Neural cell (in vitro differentiated cells): ENCODE results near the gene ANKS3. TPM values are rescaled to one million over a fixed set of nuclear protein-coding genes. Genes with fewer than 3 reads are reported as not detected.
A peak's percentile ranks its signal among the peaks of the same experiment; 100 is the strongest.

Source experiments
- H2AFZ ChIP-seq: fragments of 200-600, 300-800 bp; sonication (generic), shearing (Covaris generic); 2 replicates; pipeline ENCODE4 v1.6.0; 2014; ENCODE audit warnings: low read depth, mild to moderate bottlenecking, antibody characterized with exemption, low read length, moderate library complexity
- H3F3A ChIP-seq: fragments of 200-600 bp; shearing (Covaris generic); 2 replicates; pipeline ENCODE4 v1.6.1; 2016; ENCODE audit warnings: mild to moderate bottlenecking, moderate library complexity, mixed read lengths, antibody characterized with exemption, low read length; ENCODE audit not compliant: insufficient read depth, poor library complexity, severe bottlenecking
- H3K27ac ChIP-seq: fragments of 200-600, 300-800 bp; sonication (generic), shearing (Covaris generic); 2 replicates; pipeline ENCODE4 v1.5.1; 2014; ENCODE audit warnings: mild to moderate bottlenecking, low read length, moderate library complexity
- H3K27me3 ChIP-seq: fragments of 300-800, 200-600 bp; sonication (generic), shearing (Covaris generic); 2 replicates; pipeline ENCODE4 v1.6.0; 2014; ENCODE audit warnings: mild to moderate bottlenecking, low read depth, low read length, moderate library complexity; ENCODE audit not compliant: insufficient read depth
- H3K36me3 ChIP-seq: fragments of 300-800, 200-600 bp; sonication (generic), shearing (Covaris generic); 2 replicates; pipeline ENCODE4 v1.5.1; 2014; ENCODE audit warnings: mild to moderate bottlenecking, antibody characterized with exemption, low read length, moderate library complexity; ENCODE audit not compliant: insufficient read depth
- H3K4me2 ChIP-seq: fragments of 300-800, 200-600 bp; sonication (generic), shearing (Covaris generic); 2 replicates; pipeline ENCODE4 v1.6.0; 2014; ENCODE audit warnings: mild to moderate bottlenecking, low read length
- H3K4me3 ChIP-seq: fragments of 300-800, 200-600 bp; sonication (generic), shearing (Covaris generic); 2 replicates; pipeline ENCODE4 v1.5.1; 2014; ENCODE audit warnings: mild to moderate bottlenecking, low read length, moderate library complexity
- H3K79me2 ChIP-seq: fragments of 200-600 bp; shearing (Covaris generic); replicated peaks from 2 replicates; pipeline ENCODE4 v1.6.0; 2014; ENCODE audit warnings: mild to moderate bottlenecking, low read length, moderate library complexity; ENCODE audit not compliant: insufficient read depth
- H3K9ac ChIP-seq: fragments of 300-800, 200-600 bp; sonication (generic), shearing (Covaris generic); 2 replicates; pipeline ENCODE4 v1.6.1; 2016; ENCODE audit warnings: mild to moderate bottlenecking, low read length, mixed read lengths
- H3K9me2 ChIP-seq: fragments of 200-600 bp; shearing (Covaris generic); 2 replicates; pipeline ENCODE4 v1.6.1; 2016; ENCODE audit warnings: mild to moderate bottlenecking, low read length, mixed read lengths; ENCODE audit not compliant: insufficient read depth
- H3K9me3 ChIP-seq: fragments of 200-600, 300-800 bp; sonication (generic), shearing (Covaris generic); 2 replicates; pipeline ENCODE4 v1.6.1; 2016; ENCODE audit warnings: mild to moderate bottlenecking, mixed run types, low read length, moderate library complexity, mixed read lengths
- H4K20me1 ChIP-seq: fragments of 200-600 bp; shearing (Covaris generic); 2 replicates; pipeline ENCODE4 v1.6.1; 2016; ENCODE audit warnings: mild to moderate bottlenecking, mixed run types; ENCODE audit not compliant: insufficient read depth
- CTCF ChIP-seq: fragments of 450-650 bp; IDR thresholded peaks from 2 replicates; pipeline ENCODE4 v1.5.1; 2014; ENCODE audit warnings: antibody characterized with exemption, mild to moderate bottlenecking, moderate library complexity; ENCODE audit not compliant: poor library complexity, severe bottlenecking
- EP300 ChIP-seq: fragments of 450-650 bp; conservative IDR thresholded peaks from 2 replicates; pipeline ENCODE4 v1.6.1; 2014; ENCODE audit warnings: antibody characterized with exemption, mild to moderate bottlenecking, moderate library complexity; ENCODE audit not compliant: poor library complexity, severe bottlenecking
- EZH2 ChIP-seq: fragments of 200-600, 300-800 bp; shearing (Covaris generic), sonication (generic); IDR thresholded peaks from 2 replicates; pipeline ENCODE4 v1.6.1; 2014; ENCODE audit warnings: antibody characterized with exemption, low read length, borderline replicate concordance, mild to moderate bottlenecking; ENCODE audit not compliant: insufficient read depth, poor library complexity, severe bottlenecking
- MXI1 ChIP-seq: fragments of 450-650 bp; conservative IDR thresholded peaks from 2 replicates; pipeline ENCODE4 v1.6.1; 2014; ENCODE audit warnings: antibody characterized with exemption, mild to moderate bottlenecking; ENCODE audit not compliant: poor library complexity, severe bottlenecking
- POLR2AphosphoS5 ChIP-seq: IDR thresholded peaks from 2 replicates; pipeline ENCODE4 v1.6.1; 2012
- RAD21 ChIP-seq: fragments of 450-650 bp; conservative IDR thresholded peaks from 2 replicates; pipeline ENCODE4 v1.6.1; 2014; ENCODE audit warnings: antibody characterized with exemption, mild to moderate bottlenecking, moderate library complexity
- SMC3 ChIP-seq: fragments of 450-650 bp; conservative IDR thresholded peaks from 2 replicates; pipeline ENCODE4 v1.6.1; 2014; ENCODE audit warnings: antibody characterized with exemption, mild to moderate bottlenecking, moderate library complexity; ENCODE audit not compliant: poor library complexity
- TAF1 ChIP-seq: IDR thresholded peaks from 2 replicates; pipeline ENCODE4 v1.6.1; 2012; ENCODE audit warnings: low read depth
- polyA plus RNA-seq: library from polyadenylated mRNA; depleted of rRNA; stranded (reverse); fragments of >200 nt; gene quantifications from 2 replicates; pipeline ENCODE4 v1.2.3, GENCODE V29; 2014
- TF ChIP-seq, protein P1 (sequence below): IDR thresholded peaks from 2 replicates; pipeline ENCODE4 v1.6.1; 2012; ENCODE audit warnings: borderline replicate concordance

Gene ANKS3
- polyA plus RNA-seq, 1 donor from 2014 or later: 53.9 TPM

GRCh38 chr16:4661661-4662060 is 72.4 kb downstream of the ANKS3 start:
- Histone ChIP-seq H3K9me2 (no peaks in the 10 kb centered on the region), H3F3A (no peaks in the 10 kb centered on the region), H3K4me3 (no peak overlapping the region), H3K9ac (no peak overlapping the region), H3K36me3 (no peaks in the 10 kb centered on the region), H3K27ac (no peak overlapping the region), H3K9me3 (no peaks in the 10 kb centered on the region), H3K4me2 (no peak overlapping the region), H2AFZ (no peak overlapping the region), H3K79me2 (no peaks in the 10 kb centered on the region), H4K20me1 (no peaks in the 10 kb centered on the region), H3K27me3 (no peaks in the 10 kb centered on the region)
- no peak for TF ChIP-seq RAD21
- TF ChIP-seq SMC3: no peak
- TF ChIP-seq POLR2AphosphoS5: no peak
- TF ChIP-seq TAF1: no peak
- TF ChIP-seq, protein P1, sequence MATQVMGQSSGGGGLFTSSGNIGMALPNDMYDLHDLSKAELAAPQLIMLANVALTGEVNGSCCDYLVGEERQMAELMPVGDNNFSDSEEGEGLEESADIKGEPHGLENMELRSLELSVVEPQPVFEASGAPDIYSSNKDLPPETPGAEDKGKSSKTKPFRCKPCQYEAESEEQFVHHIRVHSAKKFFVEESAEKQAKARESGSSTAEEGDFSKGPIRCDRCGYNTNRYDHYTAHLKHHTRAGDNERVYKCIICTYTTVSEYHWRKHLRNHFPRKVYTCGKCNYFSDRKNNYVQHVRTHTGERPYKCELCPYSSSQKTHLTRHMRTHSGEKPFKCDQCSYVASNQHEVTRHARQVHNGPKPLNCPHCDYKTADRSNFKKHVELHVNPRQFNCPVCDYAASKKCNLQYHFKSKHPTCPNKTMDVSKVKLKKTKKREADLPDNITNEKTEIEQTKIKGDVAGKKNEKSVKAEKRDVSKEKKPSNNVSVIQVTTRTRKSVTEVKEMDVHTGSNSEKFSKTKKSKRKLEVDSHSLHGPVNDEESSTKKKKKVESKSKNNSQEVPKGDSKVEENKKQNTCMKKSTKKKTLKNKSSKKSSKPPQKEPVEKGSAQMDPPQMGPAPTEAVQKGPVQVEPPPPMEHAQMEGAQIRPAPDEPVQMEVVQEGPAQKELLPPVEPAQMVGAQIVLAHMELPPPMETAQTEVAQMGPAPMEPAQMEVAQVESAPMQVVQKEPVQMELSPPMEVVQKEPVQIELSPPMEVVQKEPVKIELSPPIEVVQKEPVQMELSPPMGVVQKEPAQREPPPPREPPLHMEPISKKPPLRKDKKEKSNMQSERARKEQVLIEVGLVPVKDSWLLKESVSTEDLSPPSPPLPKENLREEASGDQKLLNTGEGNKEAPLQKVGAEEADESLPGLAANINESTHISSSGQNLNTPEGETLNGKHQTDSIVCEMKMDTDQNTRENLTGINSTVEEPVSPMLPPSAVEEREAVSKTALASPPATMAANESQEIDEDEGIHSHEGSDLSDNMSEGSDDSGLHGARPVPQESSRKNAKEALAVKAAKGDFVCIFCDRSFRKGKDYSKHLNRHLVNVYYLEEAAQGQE: no peak
- TF ChIP-seq MXI1: no peak
- TF ChIP-seq EZH2: no peak
- TF ChIP-seq CTCF: no peak
- TF ChIP-seq EP300: no peak

DNA sequence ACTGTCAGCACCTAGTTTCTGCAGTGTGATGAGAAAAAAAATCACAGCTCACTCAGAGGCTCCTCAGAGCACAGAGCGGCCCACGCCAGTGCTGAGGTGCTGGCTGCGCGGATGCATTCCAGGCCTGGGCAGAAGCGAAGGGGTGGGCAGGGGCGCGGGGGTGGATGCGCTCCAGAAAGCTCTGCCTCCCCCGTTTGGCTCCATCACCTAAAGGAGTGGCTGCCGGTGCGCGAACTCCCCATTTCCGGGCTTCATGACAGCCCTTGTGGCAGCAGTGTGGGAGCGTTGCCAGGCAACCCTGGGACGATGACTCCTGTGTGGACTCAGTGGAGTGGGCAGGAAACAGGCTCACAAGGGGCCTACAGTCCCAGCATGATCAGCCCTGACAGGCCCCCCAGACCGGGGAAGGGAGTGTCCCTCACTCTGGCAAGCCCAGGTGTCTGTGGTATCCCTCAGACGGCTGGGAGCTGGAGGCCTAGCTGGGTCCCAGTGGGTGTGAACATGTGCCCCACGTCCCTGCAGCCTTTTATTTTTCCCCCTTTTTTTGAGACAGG is 73.5 kb downstream of the ANKS3 start:
- peak; percentile 21 for TF ChIP-seq MXI1
- TF ChIP-seq CTCF: no peak
- no peak for TF ChIP-seq POLR2AphosphoS5
- TF ChIP-seq SMC3: no peak
- Histone ChIP-seq H3K4me3 (peak overlapping the region; percentile 15), H4K20me1 (no peaks in the 10 kb centered on the region), H3K27me3 (no peaks in the 10 kb centered on the region), H3K27ac (peak overlapping the region; percentile 55), H3K9ac (peak overlapping the region; percentile 48), H3F3A (no peaks in the 10 kb centered on the region), H3K9me2 (no peaks in the 10 kb centered on the region), H2AFZ (no peak overlapping the region), H3K4me2 (no peak overlapping the region), H3K79me2 (no peaks in the 10 kb centered on the region), H3K36me3 (no peaks in the 10 kb centered on the region), H3K9me3 (no peaks in the 10 kb centered on the region)
